Measurements from ENCODE around the gene VTI1A. TPM values are rescaled to one million over a fixed set of nuclear protein-coding genes. Genes with fewer than 3 reads are reported as not detected.
"Not testable (repeated sequence)": the region's sequence is repeated elsewhere in the genome, so short reads cannot be mapped to it uniquely, and the experiment has no call there.

Gene VTI1A
- total RNA-seq, 1 experiment from 2014 or later = 39.0 TPM

DNA sequence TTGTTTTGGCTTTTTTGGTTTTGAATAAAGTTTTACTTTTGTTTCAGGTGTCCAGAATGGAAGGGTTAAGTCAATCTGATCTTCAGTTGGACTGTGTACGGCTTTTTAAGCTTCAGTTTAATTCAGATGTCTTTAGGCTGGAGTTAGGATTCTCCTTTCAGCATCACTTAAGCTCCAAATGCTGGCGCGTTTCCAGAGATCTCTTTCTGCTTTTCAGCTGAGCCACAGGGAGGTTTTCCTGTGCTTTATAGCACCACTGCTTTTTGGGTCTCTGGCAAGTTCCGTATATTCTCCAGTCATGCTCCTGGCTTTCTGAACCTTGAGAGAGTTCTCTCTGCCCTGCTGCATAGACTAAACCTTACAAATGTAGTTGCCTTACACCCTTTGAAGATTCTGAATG is 60.0 kb downstream of the VTI1A start:
- no peak for DNase-seq (ENCODE audit: low read depth)

DNA sequence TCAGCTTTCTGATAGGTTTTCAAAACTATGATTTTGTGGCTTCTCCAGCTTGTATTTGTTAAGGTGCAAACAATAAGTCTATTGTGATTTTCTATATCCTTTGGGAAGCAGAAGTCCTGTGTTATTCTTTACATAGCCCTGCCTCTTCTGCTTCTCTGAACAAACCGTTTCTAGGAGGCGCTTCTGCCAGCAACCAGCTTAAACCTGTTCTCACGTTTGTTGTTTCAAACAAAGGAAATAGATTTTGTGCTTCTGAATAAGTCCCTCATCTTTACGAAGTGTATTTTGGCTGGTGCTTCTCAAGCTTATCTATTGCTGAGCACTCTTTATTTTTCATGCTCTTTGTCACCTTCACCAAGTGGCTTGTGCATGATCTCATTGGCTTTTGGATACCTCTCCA is 61.0 kb downstream of the VTI1A start:
- DNase-seq (ENCODE audit: low read depth) = no peak

DNA sequence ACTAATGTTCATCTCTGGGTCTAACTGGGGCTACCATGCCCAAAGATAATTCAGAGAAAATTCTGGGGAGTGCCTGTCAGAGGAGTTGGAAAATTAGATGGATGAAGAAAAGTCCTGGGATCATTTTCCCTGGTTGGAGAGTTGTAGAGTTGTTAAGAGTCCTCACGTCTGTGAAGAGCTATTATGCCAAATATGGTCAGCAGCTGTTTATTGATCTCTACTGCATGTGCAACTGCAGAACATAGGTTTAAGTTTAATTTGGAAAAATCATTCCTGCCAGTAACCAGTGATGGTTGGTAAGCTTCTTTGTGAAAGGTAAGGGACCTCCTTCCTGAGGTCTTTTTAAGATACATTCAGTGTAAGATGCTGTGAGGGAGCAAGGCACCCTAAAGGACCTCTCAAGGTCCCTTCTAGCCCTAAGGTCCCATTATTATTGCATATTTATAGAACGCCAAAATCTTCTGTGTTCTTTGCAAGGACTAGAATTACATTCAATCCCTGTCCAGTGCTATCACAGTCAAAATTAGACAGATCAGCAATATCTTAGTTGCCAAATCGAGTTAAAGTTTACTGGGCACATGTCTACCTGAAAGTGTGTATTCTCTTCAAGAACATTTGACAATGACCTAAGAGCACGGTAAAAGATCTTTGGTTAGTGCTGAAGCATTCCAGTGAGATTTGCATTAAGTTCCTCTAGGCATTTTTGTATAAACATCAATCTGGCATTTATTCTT is 62.7 kb downstream of the VTI1A start:
- no peak for DNase-seq (ENCODE audit: low read depth)

DNA sequence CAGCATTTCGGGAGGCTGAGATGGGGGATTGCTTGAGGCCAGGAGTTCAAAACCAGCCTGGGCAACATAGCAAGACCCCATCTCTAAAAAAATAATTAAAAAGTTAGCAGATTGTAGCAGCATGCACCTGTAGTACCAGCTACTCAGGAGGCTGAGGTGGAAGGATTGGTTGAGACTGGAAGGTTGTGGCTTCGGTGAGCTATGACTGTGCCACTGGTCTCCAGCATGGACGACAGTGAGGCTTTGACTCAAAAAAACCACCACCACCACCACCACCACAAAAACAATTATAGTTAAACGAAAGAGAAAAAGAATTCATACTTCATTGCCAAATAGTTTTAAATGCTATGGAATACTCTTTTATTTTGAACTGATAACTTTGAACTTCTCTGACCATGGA is 63.4 kb downstream of the VTI1A start:
- no peak for DNase-seq (ENCODE audit: low read depth)

DNA sequence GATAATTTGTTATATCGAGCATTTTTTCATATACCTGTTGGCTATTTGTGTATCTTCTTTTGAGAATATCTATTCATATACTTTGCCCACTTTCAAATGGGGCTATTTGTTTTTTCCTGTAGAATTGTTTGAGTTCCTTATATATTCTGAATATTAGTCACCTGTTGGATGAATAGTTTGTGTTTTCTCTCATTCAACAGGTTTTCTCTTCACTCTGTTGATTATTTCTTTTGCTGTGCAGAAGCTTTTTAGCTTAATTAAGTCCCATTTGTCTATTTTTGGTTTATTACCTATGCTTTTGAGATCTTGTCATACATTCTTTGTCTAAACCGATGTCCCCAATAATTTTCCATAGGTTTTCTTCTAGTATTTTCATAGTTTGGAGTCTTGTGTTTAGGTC is 65.3 kb downstream of the VTI1A start:
- DNase-seq (ENCODE audit: low read depth) = no peak

DNA sequence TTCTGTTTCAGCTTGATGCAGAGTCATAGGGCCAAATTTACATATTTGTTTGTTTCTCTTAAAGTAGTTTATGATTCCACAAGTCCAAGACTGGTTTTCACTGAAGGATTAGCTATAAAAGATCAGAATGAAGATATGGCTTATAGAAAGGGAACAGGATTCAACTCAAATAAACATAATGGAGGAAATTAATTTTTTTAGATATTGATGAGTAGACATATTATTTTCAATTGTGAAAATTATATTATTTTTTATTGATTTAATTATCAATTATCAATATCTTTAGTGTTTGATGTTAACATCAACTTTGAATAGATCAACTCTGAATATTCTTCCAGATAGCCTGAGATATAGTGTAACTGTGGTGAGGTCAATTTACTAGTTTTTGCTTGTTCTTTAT is 68.1 kb downstream of the VTI1A start:
- DNase-seq (ENCODE audit: low read depth) = no peak

DNA sequence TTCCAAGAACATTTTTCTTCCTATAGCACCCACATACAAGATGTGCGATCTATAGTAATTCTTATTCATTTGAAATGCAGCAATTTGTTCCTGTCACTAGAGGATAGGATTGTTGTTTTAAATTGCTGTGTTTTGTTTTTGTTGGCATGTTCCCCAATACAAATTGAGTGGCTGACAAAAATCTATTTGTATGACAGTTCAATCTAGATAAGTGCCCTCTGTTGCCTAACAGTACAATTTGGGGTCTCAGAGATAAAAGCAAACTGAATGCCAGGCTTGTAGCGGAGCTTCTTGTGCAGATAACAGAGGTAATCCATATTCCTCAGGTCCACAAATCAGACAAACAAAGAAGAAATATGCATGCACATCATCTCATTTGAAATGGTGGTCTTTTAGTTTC is 68.8 kb downstream of the VTI1A start:
- no peak for DNase-seq (ENCODE audit: low read depth)

DNA sequence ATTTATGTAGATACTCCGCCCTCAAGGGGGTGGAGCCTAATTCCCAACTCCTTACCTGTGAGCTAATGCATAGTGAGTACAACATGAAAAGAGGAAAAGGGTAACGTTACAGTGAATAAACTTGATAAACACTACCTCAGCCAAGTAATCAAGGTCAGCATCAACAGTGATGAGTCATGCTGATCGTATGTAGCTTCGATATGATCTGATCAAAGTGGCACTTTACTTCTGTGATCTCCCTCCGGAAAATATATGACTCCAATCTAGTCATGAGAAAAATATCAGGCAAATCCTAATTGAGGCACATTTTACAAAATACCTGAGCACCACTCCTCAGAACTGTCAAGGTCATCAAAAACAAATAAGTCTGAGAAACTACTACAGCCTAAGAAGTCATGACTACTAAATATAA is 70.4 kb downstream of the VTI1A start:
- DNase-seq (ENCODE audit: low read depth) = no peak

DNA sequence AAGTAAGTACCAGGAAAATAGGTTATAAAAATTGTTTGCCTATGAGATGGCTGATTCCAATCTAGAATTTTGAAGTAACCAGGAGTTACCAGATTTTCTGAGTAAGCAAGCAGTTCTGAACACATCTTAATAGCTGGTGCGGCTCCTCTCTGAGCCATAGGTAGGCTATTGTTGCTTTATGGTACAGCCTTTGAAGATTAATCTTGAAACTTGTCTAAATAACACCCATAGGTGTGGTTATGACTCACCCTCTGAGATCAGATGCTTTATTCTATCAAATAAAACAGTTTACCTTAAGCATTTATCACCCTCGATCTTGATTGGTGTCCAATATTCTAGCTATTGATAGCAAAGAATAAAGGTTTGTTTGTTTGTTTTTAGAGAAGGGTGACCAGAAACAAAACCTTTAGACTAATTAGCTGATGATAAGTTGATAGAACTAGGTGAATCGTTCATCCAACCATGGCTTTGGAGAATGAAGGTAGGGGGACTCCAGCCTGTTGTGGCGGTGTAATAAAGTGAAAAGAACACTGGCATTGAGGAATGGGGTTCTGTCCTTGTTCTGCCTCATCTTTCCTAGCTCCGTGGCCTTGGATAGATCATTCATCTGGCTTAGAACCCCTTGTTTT is 72.2 kb downstream of the VTI1A start:
- no peak for DNase-seq (ENCODE audit: low read depth)

DNA sequence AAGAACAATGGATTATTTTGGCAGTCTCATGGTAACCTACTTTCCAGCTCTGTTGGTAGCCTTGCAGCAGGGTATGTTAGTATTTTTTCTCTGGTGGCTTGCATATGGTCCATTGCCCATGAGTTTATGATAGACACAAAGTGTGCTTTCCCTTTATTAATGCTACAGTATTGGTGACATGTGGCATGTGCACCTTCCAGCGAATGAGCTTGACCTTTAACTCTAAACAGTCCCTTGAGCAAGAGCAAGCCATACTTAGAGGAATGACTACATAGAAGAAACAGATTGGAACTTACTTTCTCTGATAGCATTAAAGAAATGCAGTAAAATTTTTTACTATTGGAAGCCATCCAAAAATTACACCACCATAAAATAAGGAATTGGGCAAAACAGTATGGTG is 73.9 kb downstream of the VTI1A start:
- DNase-seq (ENCODE audit: low read depth) = no peak

DNA sequence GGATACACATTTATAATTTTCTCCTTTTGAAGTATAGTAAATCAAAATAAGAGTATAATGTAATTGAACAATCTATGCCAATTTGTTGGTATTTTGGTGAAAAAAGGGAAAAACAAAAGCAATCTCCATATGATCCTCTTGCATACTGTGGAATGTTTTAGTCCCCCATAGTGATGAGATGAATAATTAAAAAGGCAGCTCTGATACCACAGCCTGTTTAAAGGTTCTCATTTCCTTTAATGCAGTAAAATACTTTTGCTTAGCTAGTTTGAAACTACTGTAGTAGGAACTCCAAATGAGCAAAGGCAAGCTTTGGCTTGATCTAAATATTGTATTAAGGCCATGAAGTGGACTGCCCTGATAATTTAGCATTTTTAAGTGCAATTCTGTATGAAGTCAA is 77.6 kb downstream of the VTI1A start:
- DNase-seq (ENCODE audit: low read depth) = no peak

DNA sequence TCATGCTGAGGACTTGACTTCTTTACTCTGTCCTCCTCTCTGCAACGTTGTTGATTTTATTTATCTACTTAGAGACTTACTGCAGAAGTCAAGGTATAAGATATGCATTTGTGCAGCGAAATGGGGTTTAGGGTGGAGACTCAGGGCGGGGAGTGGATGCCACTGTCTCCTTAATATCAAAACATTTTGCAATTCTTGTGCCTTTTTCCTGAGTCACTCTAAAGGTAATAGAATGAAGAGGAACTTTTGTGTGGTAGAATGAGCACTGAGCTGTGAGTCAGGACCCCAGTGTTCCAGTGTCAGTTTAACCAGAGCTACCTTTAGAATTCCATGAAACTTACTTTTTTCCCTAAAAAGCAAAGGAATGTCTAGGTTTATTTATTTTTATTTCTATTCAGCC is 78.2 kb downstream of the VTI1A start:
- no peak for DNase-seq (ENCODE audit: low read depth)

DNA sequence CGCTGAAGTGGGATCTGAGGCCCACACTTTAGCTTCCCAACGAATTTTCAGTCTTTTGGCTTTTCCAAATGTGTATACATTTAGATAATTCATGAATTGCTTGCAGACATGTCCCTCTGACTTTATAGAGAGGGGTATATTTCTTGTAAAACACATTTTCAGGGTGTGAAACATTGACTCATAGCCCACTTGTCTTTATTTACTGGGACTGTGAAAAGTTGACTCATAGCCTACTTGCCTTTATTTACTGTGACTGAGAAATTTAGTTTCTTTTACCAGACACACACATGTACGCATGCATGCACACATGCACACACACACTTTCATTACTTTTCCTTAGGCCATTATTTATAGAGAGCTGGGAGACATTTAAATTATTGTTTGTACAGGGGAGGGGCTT is 79.1 kb downstream of the VTI1A start:
- DNase-seq (ENCODE audit: low read depth) = peak; percentile 42

DNA sequence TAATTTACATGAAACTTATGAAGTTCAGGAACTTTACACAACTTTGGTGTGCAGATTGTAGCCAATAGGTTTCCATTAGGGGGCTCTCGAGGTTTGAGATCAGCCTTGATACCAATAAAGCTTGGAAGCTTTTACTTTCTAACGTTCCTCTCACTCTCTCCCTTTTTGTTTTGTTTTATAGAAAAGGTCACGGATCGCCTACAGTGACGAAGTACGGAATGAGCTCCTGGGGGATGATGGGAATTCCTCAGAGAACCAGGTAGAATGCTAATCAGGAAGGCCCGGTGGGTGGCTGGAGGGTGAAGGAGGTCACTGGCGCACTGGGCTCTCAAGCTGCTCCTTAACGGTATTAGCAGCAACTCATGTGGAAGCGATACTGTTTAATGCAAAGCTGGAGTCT is 79.9 kb downstream of the VTI1A start:
- no peak for DNase-seq (ENCODE audit: low read depth)

DNA sequence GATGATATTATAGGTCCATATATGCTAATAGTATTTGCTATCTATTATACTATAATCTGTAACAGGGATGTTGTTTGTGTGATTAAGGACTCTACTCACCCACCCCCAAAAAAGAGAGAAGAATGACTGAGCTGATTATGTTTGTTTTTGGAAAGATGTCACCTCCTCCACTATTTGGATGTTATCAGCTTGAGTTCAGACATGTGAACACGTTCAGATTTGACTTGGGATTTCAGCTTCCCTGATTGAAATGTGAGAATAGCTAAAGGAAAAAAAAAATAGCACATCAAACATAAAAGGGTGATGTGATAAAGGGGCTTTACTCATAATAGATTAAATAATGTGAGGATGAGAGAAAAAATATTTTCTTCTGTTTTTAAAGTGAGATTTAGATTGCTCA is 81.2 kb downstream of the VTI1A start:
- DNase-seq (ENCODE audit: low read depth) = no peak

DNA sequence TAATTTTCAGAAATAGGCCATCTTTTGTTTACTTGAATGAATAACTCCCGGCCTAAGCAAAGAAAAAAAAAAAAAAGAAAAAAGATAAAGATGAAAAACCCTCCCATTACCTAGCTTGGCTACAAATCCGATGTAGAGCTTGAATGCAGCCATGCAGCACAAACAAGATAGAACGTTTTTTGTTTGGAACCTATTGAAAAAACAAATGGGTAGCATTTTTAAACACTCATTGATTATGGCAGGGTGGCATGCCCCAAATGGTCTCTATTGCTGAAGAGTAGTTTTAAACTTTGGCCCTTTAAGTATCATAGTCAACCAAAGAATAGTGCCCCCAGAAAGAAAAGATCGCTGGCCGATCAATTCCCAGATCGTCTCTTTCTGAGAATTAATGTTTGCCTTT is 84.4 kb downstream of the VTI1A start:
- DNase-seq (ENCODE audit: low read depth) = no peak

DNA sequence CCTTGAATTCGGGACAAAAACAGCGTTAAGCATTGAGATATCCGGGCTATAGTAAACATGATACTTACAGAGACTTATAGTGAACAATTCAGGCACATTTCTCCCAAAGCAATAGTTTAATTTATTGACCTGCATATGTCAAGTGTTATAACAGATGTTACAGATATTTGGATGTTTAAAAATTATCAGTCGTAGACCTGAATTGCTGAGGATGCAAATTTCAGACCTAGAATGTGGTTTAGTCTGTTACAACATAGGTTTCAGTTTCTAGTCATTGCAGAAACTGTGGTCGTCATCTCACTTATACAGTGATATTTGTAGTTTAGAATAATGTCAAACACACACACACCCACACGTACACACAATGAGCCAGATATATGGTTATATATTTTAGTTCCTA is 85.2 kb downstream of the VTI1A start:
- no peak for DNase-seq (ENCODE audit: low read depth)

DNA sequence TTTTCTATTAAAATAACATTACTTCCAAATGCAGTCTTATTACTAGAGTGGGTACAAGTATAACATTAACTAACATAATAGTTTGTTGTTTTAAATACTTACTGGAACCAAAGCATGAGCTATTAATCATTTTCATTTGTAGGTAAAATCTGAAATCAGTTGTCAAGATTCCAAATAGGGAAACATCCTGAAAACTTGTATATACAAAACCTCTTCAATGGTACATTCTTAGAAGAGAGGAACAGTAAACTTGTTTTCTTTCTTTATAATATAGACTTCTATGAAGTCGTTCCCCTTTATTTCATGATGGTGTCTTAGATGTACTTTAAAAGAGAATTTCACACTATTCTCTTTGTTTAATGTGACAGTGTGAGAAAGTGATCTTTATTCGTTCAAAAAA is 85.9 kb downstream of the VTI1A start:
- no peak for DNase-seq (ENCODE audit: low read depth)

DNA sequence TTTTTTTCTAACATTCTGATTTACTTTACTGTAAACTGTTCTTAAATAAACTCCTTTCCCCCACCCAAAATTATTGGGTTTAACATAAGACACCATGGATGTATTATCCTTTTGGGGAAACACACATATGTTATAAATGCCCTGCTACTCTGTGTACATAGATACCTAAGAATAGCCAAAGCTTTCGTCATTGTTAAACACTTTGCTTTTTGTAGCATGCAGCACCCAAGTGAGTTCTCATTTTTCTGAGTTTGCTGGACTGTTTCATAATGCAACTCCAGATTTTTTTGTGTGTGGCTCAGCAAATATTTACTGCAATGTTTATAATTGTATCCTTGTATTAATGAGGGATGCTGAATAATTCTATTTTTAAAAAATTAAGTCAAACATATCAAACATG is 86.9 kb downstream of the VTI1A start:
- DNase-seq (ENCODE audit: low read depth) = no peak

DNA sequence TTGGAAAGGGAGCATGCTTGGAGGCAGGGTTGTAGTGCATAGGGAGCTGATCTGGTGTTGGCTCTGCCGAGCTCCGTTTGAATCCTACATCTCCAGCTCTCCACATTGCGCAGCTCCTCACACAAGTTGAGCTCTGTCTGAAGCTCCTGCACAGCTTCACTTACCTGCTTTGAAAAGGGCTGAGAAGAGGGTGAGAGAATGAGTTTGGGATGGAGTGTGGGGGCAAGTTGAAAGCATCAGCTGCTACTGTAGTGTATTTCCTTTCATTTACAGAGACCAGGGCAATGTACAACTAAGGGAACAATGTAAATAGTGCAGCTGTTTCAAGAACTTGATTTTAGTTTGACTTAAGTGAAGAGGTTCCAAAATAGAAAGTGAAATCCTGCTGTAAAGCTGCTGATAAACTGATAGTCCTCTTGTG is 88.5 kb downstream of the VTI1A start:
- no peak for DNase-seq (ENCODE audit: low read depth)

DNA sequence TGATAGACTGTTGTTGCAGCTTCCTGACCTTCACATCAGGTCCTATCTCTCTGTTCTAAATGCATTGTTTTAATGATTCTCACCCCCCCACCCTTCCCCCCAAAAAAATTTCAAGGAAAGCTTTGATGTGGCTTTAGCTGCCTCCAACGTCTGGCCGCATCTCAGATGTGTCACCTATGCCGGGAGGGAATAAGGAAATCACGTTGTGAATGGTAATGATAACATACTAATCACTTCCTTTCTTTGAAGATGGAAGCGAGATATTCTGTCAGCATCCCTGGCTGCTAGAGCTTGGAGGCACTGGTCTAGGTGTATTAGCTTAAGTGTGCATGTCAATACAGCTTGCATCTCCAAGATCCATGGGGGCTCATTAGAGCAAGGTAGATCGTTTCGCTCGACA is 89.6 kb downstream of the VTI1A start:
- no peak for DNase-seq (ENCODE audit: low read depth)

DNA sequence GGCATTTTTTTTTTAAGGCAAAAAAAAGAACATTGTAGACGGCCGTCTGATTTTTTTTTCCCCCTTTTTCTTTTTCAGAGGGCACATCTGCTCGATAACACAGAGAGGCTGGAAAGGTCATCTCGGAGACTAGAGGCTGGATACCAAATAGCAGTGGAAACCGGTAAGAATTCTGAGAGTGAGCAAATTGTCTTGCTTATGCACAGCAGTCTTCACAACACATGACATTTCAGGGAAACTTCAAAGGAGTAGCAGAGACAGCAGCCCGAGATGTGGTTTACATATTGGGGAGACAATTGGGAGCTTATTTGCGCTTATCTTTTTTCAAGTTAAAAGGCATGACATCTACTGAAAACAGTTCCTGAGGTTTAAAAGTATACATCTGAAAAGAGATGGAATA is 91.2 kb downstream of the VTI1A start:
- DNase-seq (ENCODE audit: low read depth) = no peak

DNA sequence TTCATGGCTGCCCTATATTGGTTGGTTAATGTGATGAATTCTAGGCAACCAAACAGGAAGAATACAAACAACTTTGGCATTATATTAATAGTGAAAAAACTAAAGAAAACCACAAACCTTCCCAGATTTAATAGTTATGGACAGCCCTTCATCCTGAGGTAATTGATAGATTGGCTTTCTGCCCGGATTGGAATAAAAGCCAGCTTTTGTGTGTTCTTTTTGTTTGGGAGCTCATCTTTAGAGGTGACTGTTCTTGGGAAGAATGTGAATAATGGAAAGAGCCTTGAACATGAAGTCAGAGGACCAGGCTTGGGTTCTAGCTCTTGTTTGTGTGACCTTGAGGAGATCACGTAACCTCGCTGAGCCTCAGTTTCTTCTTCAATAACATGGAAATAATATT is 92.3 kb downstream of the VTI1A start:
- no peak for DNase-seq (ENCODE audit: low read depth)

DNA sequence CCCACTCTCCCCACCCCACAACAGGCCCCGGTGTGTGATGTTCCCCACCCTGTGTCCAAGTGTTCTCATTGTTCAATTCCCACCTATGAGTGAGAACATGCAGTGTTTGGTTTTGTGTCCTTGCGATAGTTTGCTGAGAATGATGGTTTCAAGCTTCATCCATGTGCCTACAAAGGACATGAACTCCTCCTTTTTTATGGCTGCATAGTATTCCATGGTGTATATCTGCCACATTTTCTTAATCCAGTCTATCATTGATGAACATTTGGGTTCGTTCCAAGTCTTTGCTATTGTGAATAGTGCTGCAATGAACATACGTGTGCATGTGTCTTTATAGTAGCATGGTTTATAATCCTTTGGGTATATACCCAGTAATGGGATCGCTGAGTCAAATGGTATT is 95.8 kb downstream of the VTI1A start:
- not testable (repeated sequence) for DNase-seq (ENCODE audit: low read depth)
